Stomach (tissue), 4 donors: Measurements from ENCODE around the gene RUNDC1.

Source experiments
- CTCF ChIP-seq, 7 experiments: fragments of 450-650 bp in 4 of 7; fragments of 200-600 bp in 3 of 7; sonication (generic) in 3 of 7; IDR thresholded peaks; one replicate each; pipeline ENCODE4 v1.5.1; 2016 to 2019; ENCODE audit warnings: antibody characterized with exemption in 7 of 7, control low read depth in 2 of 7, mild to moderate bottlenecking in 1 of 7
- POLR2A ChIP-seq, 4 donors: fragments of 450-650 bp; IDR thresholded peaks; one replicate each; pipeline ENCODE4 v1.6.1; 2016; ENCODE audit warnings: antibody characterized with exemption in 4 of 4, control low read depth in 2 of 4, mild to moderate bottlenecking in 1 of 4, moderate library complexity in 1 of 4
- POLR2AphosphoS5 ChIP-seq, 3 donors: sonication (generic); formaldehyde crosslinking; IDR thresholded peaks; one replicate each; pipeline ENCODE4 v1.6.1; 2016; ENCODE audit warnings: antibody characterized with exemption in 3 of 3

- no peak for TF ChIP-seq POLR2AphosphoS5 (IDR thresholded peaks at IDR 0.05)
- no peak for TF ChIP-seq CTCF (IDR thresholded peaks at IDR 0.05)
- no peak for TF ChIP-seq POLR2A (IDR thresholded peaks at IDR 0.05)
Measured at GRCh38 chr17:43018008-43018853, 37.9 kb downstream of the RUNDC1 start.
